HG03060 (cell line): ENCODE measurements around the gene PABPN1.

Experiments
- ATAC-seq: cut with Tn5 transposase; IDR thresholded peaks from one replicate; pipeline ENCODE4 v1.9.1; 2021; ENCODE audit warnings: low read depth, moderate number of reproducible peaks; ENCODE audit not compliant: unreplicated experiment

Gene PABPN1

GRCh38 chr14:23326491-23327332 is 5.5 kb downstream of the PABPN1 start:
- no peak for ATAC-seq

GRCh38 chr14:23327947-23328744 is 6.9 kb downstream of the PABPN1 start:
- no peak for ATAC-seq

DNA sequence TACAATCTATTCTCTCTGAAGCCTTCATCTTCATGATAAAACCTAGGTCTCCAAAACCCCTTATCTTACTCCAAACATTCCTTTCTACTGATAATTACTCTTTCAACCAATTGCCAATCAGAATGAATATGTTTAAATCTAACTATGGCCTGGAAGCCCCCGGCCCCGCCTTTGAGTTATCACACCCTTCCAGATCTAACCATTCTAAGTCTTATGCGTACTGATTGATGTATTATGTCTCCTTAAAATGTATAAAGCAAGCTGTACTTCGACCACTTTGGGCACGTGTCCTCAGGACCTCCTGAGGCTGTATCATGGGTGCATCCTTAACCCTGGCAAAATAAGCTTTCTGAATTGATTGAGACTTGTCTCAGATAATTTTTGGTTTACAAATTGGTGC is 14.4 kb downstream of the PABPN1 start:
- ATAC-seq = no peak

- ATAC-seq = no peak
Measured at GRCh38 chr14:23339506-23340268, 18.4 kb downstream of the PABPN1 start.

DNA sequence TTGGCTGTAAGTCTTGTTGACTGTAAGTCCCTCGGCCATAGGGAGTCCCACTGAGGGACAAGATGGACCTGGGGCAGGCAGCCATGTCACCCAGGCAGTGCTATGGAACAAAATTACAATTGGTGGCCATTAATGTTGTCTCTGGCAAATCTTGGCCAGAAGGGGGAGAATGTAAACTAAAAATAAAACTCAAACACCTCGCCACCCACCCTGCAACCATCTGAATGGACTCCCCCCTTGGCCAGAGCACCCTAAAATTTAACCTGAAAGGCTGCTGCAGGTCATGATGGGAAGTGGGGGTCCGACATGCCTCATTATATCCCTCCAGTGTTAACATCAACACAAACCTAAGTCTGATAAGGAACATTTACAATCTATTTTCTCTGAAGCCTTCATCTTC is 23.2 kb downstream of the PABPN1 start:
- ATAC-seq = no peak

- no peak for ATAC-seq
Measured at GRCh38 chr14:23345987-23346692, 24.9 kb downstream of the PABPN1 start.

DNA sequence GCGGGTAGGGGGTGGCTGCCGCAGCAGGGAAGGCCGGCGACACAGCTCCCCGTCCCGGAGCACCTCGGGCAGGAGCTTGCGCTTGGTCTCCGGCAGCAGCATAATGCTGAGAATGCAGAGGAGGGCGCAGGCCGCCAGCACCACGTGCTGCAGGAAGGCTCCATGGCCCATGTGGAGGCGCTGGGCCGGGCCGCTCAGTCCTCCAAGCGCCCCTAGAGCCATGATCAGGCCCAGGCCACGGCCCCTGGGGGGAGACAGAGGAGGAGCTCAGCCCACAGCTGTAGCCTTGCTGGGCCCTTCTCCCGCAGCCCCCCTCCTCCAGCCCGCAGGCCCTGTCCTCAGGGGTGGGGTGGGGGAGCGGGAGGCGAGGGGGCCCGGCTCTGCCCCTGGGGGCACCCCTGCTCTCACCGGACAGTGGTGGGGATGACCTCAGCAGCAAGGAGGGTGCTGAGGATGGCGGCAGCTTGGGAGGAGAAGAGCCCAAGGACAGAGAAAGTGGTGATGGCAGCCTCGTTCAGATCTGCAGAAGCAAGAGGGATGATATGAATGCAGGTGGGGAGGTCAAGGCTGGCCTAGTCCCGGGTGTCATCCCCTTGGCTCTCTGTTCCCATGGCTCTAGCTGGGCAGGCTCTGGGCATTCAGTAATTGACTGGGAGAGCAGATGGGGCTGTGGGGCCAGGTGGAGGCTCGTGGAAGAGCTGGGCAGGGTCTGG is 25.6 kb downstream of the PABPN1 start:
- no peak for ATAC-seq

DNA sequence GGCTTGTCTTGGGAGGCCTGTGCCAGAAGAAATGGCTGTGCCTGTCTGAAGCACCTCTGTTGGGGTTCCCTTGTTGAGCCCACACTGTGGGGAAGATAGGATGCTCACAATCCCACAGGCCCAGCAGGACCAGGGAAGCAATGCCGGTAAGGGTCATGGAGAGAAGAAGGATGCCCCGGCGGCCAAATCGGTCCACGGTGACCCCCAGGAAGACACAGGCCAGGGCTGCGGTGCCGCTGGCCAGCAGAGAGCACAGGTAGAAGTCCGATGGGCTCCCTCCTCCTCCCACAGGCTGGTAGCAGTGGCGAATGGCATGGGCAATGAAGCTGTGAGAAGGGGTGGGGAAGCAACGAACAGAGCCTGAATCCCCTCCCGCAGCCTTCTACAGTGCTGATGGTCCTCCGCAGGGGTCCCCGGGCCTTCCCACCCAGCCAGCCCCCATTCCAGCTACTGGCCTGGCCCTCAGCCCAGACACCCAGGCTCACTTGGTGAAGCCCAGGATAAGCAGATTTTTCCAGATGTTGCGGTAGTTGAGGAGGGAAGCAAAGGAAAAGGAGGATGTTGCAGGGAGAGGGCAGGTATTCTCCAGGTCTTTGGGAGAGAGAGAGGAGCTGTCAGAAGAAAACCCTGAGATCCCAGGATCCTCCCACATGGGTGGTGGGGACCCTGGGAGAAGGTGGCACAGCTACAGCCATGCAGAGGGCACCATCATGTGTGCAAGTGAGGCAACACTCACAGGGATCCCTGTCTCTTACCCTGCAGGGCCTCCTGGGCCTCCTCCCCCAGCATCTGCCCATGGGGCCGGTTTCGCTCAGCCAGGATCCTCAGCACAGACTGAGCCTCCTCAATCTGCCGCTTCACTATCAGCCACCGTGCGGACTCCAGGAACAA is 26.4 kb downstream of the PABPN1 start:
- no peak for ATAC-seq

DNA sequence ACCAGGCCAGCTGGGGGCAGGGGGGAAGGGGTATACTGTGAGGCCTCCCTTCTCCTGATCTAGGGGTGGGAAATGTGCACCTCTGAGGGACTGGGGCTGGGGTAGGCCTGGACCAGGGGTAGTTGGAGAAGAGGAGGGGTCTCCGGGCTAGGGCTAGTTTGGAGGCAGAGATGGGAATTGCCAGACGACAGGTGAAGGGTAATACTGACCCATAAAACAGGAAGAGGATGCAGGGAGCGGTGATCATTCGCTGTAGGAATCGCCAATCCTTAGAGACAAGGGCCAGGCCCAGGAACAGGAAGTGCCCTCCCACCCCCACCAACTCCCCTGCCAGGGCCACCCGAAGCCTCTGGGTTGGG is 27.0 kb downstream of the PABPN1 start:
- no peak for ATAC-seq

GRCh38 chr14:23349156-23349845 is 28.0 kb downstream of the PABPN1 start:
- no peak for ATAC-seq

DNA sequence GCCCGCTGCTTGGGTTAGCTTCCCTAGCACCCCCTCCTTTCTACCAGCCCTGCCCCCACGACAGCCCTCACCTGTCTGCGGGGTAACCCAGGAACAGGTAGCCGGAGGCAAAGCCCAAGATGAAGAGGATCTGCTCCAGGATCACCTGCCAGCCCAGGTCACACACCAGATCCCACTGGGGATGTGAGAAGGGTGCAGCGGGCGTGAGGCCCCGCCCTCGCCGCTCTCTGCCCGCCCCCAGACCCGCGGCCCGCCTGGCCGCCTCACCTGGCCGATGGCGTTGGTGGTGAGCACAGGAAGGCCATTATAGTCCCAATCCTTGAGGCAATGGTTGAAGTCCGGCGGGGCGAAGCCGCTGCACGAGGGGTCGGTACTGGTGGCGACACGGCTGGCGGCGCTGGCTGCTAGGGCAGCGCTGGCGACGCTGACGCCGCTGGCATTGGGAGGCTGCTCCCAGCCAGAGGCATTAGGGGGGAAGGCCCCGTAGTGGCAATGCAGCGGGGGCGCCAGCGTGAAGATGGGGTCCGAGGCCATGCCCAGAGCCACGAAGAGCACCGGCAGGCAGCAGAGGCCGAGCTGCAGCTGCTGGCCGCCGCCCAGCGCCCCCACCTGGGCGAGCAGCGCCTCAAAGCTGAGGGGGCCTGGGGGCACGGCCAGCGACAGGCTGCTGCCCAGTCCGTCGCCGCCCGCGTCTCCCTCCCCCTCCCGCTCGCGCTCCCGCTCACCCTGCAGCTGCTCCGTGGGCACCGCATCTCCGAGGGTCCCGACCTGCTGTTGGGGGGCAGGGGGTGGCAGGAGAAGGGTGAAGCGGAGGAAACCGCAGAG is 30.6 kb downstream of the PABPN1 start:
- ATAC-seq = no peak

- no peak for ATAC-seq
Measured at GRCh38 chr14:23352506-23353432, 31.5 kb downstream of the PABPN1 start, which contains the start of gene SLC22A17. SLC22A17 (minus strand) TSS chr14:23352887.

DNA sequence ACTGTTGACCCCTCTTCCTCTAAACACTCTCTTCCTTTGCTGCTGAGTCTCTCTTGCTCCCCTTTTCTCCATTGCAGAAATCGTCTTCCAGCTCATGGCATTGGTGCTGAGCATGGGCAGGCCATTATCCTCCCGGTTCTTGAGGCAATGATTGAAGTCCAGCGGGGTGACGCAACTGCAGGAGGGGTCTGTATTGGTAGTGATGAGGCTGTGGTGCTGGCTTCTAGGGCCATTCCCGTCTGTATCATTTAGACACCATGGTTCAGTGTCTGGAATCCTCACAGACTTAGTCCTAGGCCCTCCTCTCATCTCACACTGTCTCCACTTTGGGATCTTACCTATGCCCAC is 32.1 kb downstream of the PABPN1 start:
- no peak for ATAC-seq

DNA sequence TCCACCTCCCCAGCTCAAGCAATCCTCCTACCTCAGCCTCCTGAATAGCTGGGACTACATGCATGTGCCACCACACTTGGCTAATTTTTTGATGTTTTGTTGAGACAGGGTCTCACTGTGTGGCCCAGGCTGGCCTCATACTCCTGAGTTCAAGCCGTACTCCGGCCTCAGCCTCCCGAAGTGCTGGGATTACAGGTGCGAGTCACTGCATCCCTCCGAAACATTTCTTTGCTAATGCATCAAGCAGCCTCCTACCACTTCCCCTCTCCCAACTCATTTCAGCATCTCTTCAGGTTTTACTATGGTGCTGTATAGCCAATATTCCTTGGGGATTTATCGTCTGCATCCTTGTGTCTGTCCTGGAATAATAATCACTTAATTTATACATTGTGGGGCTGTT is 33.7 kb downstream of the PABPN1 start:
- no peak for ATAC-seq

- ATAC-seq = no peak
Measured at GRCh38 chr14:23355871-23356435, 34.7 kb downstream of the PABPN1 start.

- no peak for ATAC-seq
Measured at GRCh38 chr14:23356662-23357061, 35.4 kb downstream of the PABPN1 start.
